Measurements from ENCODE around the gene SLC38A3.

The SLC38A3 gene

GRCh38 chr3:50262778-50263177 is 57.7 kb downstream of the SLC38A3 start:
- no peak overlapping the region for H3K4me3 ChIP-seq (replicated peaks; ENCODE audit: insufficient read depth, low read length)
- H3K27ac ChIP-seq (replicated peaks) = no peak overlapping the region
- no peak for DNase-seq (ENCODE audit: low read depth in 1 of 2, low spot score in 1 of 2)
- peaks cover 13% of the 10 kb centered on the region for H3K27me3 ChIP-seq (ENCODE audit: insufficient read depth, poor library complexity, severe bottlenecking)
- TF ChIP-seq CTCF (IDR thresholded peaks at IDR 0.05; ENCODE audit: insufficient read depth, low read length) (no peak), POLR2AphosphoS5 (IDR thresholded peaks at IDR 0.05; ENCODE audit: low read depth) (no peak), SPI1 (IDR thresholded peaks at IDR 0.05; ENCODE audit: borderline replicate concordance, low read depth) (no peak), GABPA (IDR thresholded peaks at IDR 0.05; ENCODE audit: low read depth) (no peak), REST (IDR thresholded peaks at IDR 0.05; ENCODE audit: insufficient replicate concordance, low read depth) (no peak)

- Histone ChIP-seq H3K4me3 (replicated peaks; ENCODE audit: insufficient read depth, low read length) (no peak overlapping the region), H3K27me3 (ENCODE audit: insufficient read depth, poor library complexity, severe bottlenecking) (peaks cover 16% of the 10 kb centered on the region), H3K27ac (replicated peaks) (no peak overlapping the region)
- no peak for DNase-seq (ENCODE audit: low read depth in 1 of 2, low spot score in 1 of 2)
- TF ChIP-seq GABPA (IDR thresholded peaks at IDR 0.05; ENCODE audit: low read depth) (no peak), POLR2AphosphoS5 (IDR thresholded peaks at IDR 0.05; ENCODE audit: low read depth) (no peak)
These were observed 58.7 kb downstream of the SLC38A3 start for GRCh38 chr3:50263478-50264382.

GRCh38 chr3:50264383-50264963 is 59.4 kb downstream of the SLC38A3 start:
- TF ChIP-seq POLR2AphosphoS5 (IDR thresholded peaks at IDR 0.05; ENCODE audit: low read depth) (no peak), SPI1 (IDR thresholded peaks at IDR 0.05; ENCODE audit: borderline replicate concordance, low read depth) (no peak), CTCF (IDR thresholded peaks at IDR 0.05; ENCODE audit: insufficient read depth, low read length) (no peak), REST (IDR thresholded peaks at IDR 0.05; ENCODE audit: insufficient replicate concordance, low read depth) (no peak), GABPA (IDR thresholded peaks at IDR 0.05; ENCODE audit: low read depth) (no peak)
- H3K4me3 ChIP-seq (replicated peaks; ENCODE audit: insufficient read depth, low read length) = no peak overlapping the region
- H3K27ac ChIP-seq (replicated peaks) = no peak overlapping the region
- no peak for DNase-seq (ENCODE audit: low read depth in 1 of 2, low spot score in 1 of 2)
- H3K27me3 ChIP-seq (ENCODE audit: insufficient read depth, poor library complexity, severe bottlenecking) = peaks cover 16% of the 10 kb centered on the region

GRCh38 chr3:50264964-50265485 is 60.0 kb downstream of the SLC38A3 start:
- H3K27ac ChIP-seq (replicated peaks) = no peak overlapping the region
- DNase-seq (ENCODE audit: low read depth in 1 of 2, low spot score in 1 of 2) = no peak
- no peak for TF ChIP-seq GABPA (IDR thresholded peaks at IDR 0.05; ENCODE audit: low read depth)
- no peak for TF ChIP-seq REST (IDR thresholded peaks at IDR 0.05; ENCODE audit: insufficient replicate concordance, low read depth)
- no peak for TF ChIP-seq POLR2AphosphoS5 (IDR thresholded peaks at IDR 0.05; ENCODE audit: low read depth)
- TF ChIP-seq CTCF (IDR thresholded peaks at IDR 0.05; ENCODE audit: insufficient read depth, low read length) = no peak
- no peak for TF ChIP-seq SPI1 (IDR thresholded peaks at IDR 0.05; ENCODE audit: borderline replicate concordance, low read depth)
- no peak overlapping the region for H3K4me3 ChIP-seq (replicated peaks; ENCODE audit: insufficient read depth, low read length)
- peaks cover 16% of the 10 kb centered on the region for H3K27me3 ChIP-seq (ENCODE audit: insufficient read depth, poor library complexity, severe bottlenecking)

Data from HL-60 (cell line).